SK-N-SH treated with all-trans-retinoic acid at 6 μM for 48 hours (cell line): ENCODE data around the gene FITM1.

Experiments used
- ATAC-seq: fragments of 200-7000 bp; cut with Tn5 transposase; 3 replicates; pipeline ENCODE4 v1.9.1; 2020; ENCODE audit warnings: mild to moderate bottlenecking, moderate library complexity
- ARNTL ChIP-seq: fragments of 450-650 bp; formaldehyde crosslinking; IDR thresholded peaks from 2 replicates; pipeline ENCODE4 v1.5.0; 2020; ENCODE audit warnings: low read depth, mild to moderate bottlenecking, moderate library complexity, borderline replicate concordance
- BACH2 ChIP-seq: fragments of 250-450 bp; sonication (Bioruptor Pico); IDR thresholded peaks from 2 replicates; pipeline ENCODE4 v1.9.0; 2021; ENCODE audit warnings: mild to moderate bottlenecking, borderline replicate concordance
- CREB5 ChIP-seq: fragments of 250-450 bp; sonication (Bioruptor Pico); IDR thresholded peaks from 2 replicates; pipeline ENCODE4 v1.5.1; 2020; ENCODE audit warnings: low read depth, mild to moderate bottlenecking, moderate library complexity
- CSDC2 ChIP-seq: fragments of 250-450 bp; sonication (Bioruptor Pico); IDR thresholded peaks from 2 replicates; pipeline ENCODE4 v1.5.0; 2020; ENCODE audit warnings: mild to moderate bottlenecking, moderate library complexity
- CSRNP3 ChIP-seq: fragments of 250-450 bp; sonication (Bioruptor Pico); IDR thresholded peaks from 2 replicates; pipeline ENCODE4 v1.5.1; 2021; ENCODE audit warnings: mild to moderate bottlenecking, moderate library complexity
- GLIS3 ChIP-seq: fragments of 250-450 bp; sonication (Bioruptor Pico); IDR thresholded peaks from 2 replicates; pipeline ENCODE4 v1.5.0; 2020; ENCODE audit warnings: mild to moderate bottlenecking, moderate library complexity
- ISL1 ChIP-seq: fragments of 250-450 bp; sonication (Bioruptor Pico); IDR thresholded peaks from 2 replicates; pipeline ENCODE4 v2.1.2; 2022; ENCODE audit warnings: mild to moderate bottlenecking, moderate library complexity
- OSR1 ChIP-seq: fragments of 250-450 bp; sonication (Bioruptor Pico); IDR thresholded peaks from 2 replicates; pipeline ENCODE4 v1.8.0; 2022; ENCODE audit warnings: moderate library complexity, mild to moderate bottlenecking, inconsistent platforms
- PATZ1 ChIP-seq: fragments of 250-450 bp; sonication (Bioruptor Pico); IDR thresholded peaks from 2 replicates; pipeline ENCODE4 v1.8.0; 2020; ENCODE audit warnings: mild to moderate bottlenecking, moderate library complexity, borderline replicate concordance
- POU6F1 ChIP-seq: fragments of 250-450 bp; sonication (Bioruptor Pico); IDR thresholded peaks from 2 replicates; pipeline ENCODE4 v1.8.0; 2021; ENCODE audit warnings: low read depth, mild to moderate bottlenecking, moderate library complexity, borderline replicate concordance
- PPARA ChIP-seq: fragments of 250-450 bp; sonication (Bioruptor Pico); IDR thresholded peaks from 2 replicates; pipeline ENCODE4 v1.5.0; 2020; ENCODE audit warnings: mild to moderate bottlenecking, borderline replicate concordance
- RARB ChIP-seq: fragments of 250-450 bp; sonication (Bioruptor Pico); IDR thresholded peaks from 2 replicates; pipeline ENCODE4 v1.8.0; 2021; ENCODE audit warnings: mild to moderate bottlenecking, moderate library complexity
- SNAI2 ChIP-seq: fragments of 250-450 bp; sonication (Bioruptor Pico); IDR thresholded peaks from 2 replicates; pipeline ENCODE4 v1.5.0; 2020; ENCODE audit warnings: mild to moderate bottlenecking, moderate library complexity
- TCF4 ChIP-seq: fragments of 250-450 bp; sonication (Bioruptor Pico); IDR thresholded peaks from 2 replicates; pipeline ENCODE4 v1.8.0; 2021; ENCODE audit warnings: mild to moderate bottlenecking, moderate library complexity, borderline replicate concordance
- TOX ChIP-seq: fragments of 250-450 bp; sonication (Bioruptor Pico); IDR thresholded peaks from 2 replicates; pipeline ENCODE4 v1.8.0; 2021; ENCODE audit warnings: mild to moderate bottlenecking, moderate library complexity, borderline replicate concordance
- ZC3H10 ChIP-seq: fragments of 250-450 bp; sonication (Bioruptor Pico); IDR thresholded peaks from 2 replicates; pipeline ENCODE4 v1.5.1; 2021; ENCODE audit warnings: mild to moderate bottlenecking, moderate library complexity
- ZFP3 ChIP-seq: fragments of 250-450 bp; sonication (Bioruptor Pico); IDR thresholded peaks from 2 replicates; pipeline ENCODE4 v1.5.0; 2020; ENCODE audit warnings: mild to moderate bottlenecking, moderate library complexity
- ZFP30 ChIP-seq: fragments of 450-650 bp; formaldehyde crosslinking; IDR thresholded peaks from 2 replicates; pipeline ENCODE4 v1.5.0; 2022; ENCODE audit warnings: mild to moderate bottlenecking, moderate library complexity
- ZNF70 ChIP-seq: fragments of 450-650 bp; formaldehyde crosslinking; IDR thresholded peaks from 2 replicates; pipeline ENCODE4 v1.5.0; 2020; ENCODE audit warnings: mild to moderate bottlenecking, moderate library complexity

Gene FITM1

GRCh38 chr14:24130380-24130716, at the start of gene FITM1:
FITM1 (plus strand) TSS chr14:24130659; CDS start chr14:24131564, 905 bp downstream.
- ATAC-seq, result no peak
- TF ChIP-seq POU6F1 (CRISPR knock-in tag) (no peak), GLIS3 (CRISPR knock-in tag) (no peak), ZC3H10 (CRISPR knock-in tag) (no peak), ZFP30 (CRISPR knock-in tag) (no peak), ZNF70 (no peak), SNAI2 (CRISPR knock-in tag) (no peak), BACH2 (no peak), ISL1 (no peak), ZFP3 (CRISPR knock-in tag) (no peak), OSR1 (no peak), PATZ1 (CRISPR knock-in tag) (no peak), TCF4 (CRISPR knock-in tag) (no peak), PPARA (CRISPR knock-in tag) (no peak), RARB (CRISPR knock-in tag) (no peak), CSDC2 (no peak), ARNTL (CRISPR knock-in tag) (no peak)
- TF ChIP-seq, all 23 proteins: peak for 0

GRCh38 chr14:24080888-24081738, 49.3 kb upstream of the FITM1 start:
- no peak for TF ChIP-seq ARNTL (CRISPR knock-in tag)
- no peak for TF ChIP-seq PPARA (CRISPR knock-in tag)
- TF ChIP-seq CREB5 (CRISPR knock-in tag), result no peak
- TF ChIP-seq TOX (CRISPR knock-in tag), result no peak
- no peak for TF ChIP-seq ZC3H10 (CRISPR knock-in tag)
- TF ChIP-seq GLIS3 (CRISPR knock-in tag), result no peak
- no peak for TF ChIP-seq RARB (CRISPR knock-in tag)
- no peak for TF ChIP-seq SNAI2 (CRISPR knock-in tag)
- no peak for TF ChIP-seq ZFP30 (CRISPR knock-in tag)
- no peak for TF ChIP-seq ISL1
- no peak for TF ChIP-seq CSDC2
- peak; percentile 85 for ATAC-seq

- TF ChIP-seq OSR1, result no peak
- TF ChIP-seq ZFP30 (CRISPR knock-in tag), result no peak
- no peak for TF ChIP-seq ISL1
- no peak for TF ChIP-seq CSRNP3 (CRISPR knock-in tag)
- no peak for TF ChIP-seq GLIS3 (CRISPR knock-in tag)
- TF ChIP-seq BACH2, result no peak
- no peak for TF ChIP-seq ZNF70
- no peak for TF ChIP-seq CREB5 (CRISPR knock-in tag)
- TF ChIP-seq TOX (CRISPR knock-in tag), result no peak
Measured at GRCh38 chr14:24081739-24082211, 48.7 kb upstream of the FITM1 start.

More at GRCh38 chr14:24081739-24082211, 48.7 kb upstream of the FITM1 start:
- no peak; the same call in 2 of the 3 replicates for ATAC-seq
